HT-29 (cell line): ENCODE measurements around the gene ZFAND3. TPM values are rescaled to one million over a fixed set of nuclear protein-coding genes. Genes with fewer than 3 reads are reported as not detected.
"Not testable (repeated sequence)": the region's sequence is repeated elsewhere in the genome, so short reads cannot be mapped to it uniquely, and the experiment has no call there.

Source experiments
- DNase-seq: peaks from one replicate; pipeline ENCODE4 v3.0.0-alpha.2; 2015; ENCODE audit warnings: low spot score
- total RNA-seq: library from RNA; depleted of rRNA; stranded (reverse); fragments of >200 nt; shearing (Covaris generic); gene quantifications from 2 replicates; pipeline ENCODE4 v1.2.3, GENCODE V29; 2014

Gene ZFAND3
- total RNA-seq, 1 experiment from 2014 or later = 19.6 TPM

DNA sequence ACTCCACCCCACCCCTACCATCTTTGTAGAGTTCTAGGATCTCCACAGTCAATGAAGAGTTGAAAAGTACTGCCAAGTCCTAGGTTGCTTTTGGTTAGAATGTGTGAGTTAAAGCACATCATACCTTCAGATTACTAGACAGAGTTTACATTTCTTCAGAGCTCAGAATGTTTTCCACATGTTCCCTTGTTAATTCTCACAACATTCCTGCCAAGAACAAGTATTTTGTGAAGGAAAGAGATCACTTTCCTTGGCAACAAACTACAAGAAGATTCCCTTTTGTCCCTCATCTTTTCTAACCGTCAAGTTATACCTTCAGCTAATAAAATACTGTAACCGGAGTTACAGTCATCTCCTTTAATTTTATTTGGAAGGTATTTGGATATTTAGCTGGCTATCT is 266.8 kb downstream of the ZFAND3 start:
- no peak for DNase-seq

DNA sequence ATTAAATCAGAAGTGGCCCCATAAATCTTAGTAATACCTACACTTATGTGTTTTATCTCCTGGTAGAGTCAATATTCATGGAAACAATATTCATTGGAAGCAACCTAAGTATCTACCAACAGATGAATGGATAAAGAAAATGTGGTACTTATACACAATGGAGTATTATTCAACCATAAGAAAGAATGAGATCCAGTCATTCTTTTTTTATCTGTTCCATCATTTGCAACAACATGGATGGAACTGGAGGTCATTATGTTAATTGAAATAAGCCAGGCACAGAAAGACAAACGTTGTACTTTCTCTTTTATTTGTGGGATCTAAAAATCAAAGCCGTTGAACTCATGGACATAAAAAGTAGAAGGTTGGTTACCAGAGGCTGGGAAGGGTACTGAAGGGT is 268.5 kb downstream of the ZFAND3 start:
- DNase-seq = no peak

DNA sequence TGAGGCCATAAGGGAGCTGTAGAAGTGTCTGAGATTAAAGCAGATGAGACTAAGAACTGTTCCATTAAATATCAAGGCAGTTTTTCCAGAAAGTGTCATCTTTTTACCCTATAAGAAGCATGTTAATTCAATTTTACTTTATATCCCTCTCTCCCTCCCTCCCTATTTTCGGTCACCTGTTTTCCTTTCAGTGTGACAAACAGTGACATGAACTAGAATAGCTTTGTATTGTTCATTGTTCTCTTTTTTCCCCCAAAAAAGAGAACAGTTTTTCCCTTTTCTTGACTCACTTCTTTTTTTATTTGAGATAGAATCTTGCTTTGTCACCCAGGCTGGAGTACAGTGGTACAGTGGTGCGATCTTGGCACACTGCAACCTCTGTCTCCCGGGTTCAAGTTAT is 269.3 kb downstream of the ZFAND3 start:
- DNase-seq = no peak

DNA sequence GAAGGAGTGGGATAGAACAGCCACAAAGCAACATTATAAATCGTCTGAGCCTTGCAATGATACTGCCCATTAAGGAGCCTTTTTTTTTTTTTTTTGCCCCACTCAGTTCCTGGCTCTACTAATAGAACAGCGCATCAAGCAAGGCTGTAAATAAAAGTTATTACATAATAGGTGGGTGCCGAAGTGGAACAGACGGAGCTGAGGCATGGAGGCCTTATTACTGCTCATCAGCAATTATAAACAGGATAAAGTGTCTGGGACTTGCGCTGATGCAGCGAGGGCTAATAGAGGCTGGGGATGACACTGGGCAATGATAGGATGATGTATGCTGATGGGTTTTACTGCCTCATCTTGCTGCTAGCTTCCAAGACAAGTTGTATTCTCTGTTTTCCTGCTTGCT is 272.1 kb downstream of the ZFAND3 start:
- no peak for DNase-seq

DNA sequence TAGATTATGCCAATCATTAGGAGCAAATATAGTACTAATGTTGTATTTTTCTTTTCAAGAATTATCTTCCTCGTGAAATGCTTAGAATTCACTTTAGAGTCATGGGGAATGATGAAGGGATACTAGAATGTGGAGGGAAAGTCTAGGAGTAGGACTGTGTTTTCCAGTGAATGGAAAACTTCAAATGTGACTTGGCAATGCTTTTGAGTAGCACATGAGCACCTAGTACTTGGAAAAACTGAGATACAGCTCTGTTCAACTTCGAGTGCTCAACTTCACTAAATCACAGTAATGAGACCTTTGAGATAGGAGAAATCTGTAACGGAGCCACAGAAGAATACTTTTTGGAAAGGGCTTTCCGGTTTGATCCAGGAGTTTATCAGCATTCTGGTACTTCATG is 272.9 kb downstream of the ZFAND3 start:
- no peak for DNase-seq

DNA sequence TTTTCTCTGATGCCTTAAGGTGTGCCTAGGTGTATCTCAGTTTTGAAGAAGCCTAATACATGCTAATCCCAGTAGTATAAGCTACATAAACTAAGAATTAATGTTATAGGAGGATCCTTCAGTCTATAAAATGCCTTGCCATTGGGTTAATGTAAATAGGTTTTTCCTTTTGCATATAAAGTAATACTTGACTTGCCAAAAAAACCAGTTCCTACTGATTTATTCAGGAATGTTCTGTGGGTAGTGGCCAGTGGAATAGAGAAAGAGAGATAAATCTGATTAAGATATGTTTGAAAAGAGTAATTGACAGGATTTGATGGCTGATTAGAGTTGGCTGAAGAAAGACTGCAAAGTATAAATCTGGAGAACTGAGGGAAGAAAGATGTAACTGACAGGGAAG is 273.4 kb downstream of the ZFAND3 start:
- DNase-seq = no peak

DNA sequence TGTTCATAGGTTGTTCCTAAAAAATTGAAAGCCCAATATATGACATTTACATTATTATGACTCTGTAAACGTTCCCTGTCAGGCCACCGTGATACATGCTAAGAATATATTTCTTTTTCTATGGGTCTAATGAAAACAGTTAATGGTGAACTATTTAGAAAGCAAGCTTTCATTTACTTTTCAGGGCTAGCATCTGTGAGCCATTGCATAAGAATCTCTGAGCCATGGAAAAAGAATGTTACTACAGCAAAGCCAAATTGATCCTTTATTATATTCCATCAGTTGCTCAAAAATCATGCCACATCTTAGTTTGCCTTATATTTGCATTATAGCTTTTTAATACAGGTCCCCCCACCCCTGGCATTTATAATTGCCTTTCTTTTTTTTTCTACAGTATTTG is 275.5 kb downstream of the ZFAND3 start:
- DNase-seq = no peak

DNA sequence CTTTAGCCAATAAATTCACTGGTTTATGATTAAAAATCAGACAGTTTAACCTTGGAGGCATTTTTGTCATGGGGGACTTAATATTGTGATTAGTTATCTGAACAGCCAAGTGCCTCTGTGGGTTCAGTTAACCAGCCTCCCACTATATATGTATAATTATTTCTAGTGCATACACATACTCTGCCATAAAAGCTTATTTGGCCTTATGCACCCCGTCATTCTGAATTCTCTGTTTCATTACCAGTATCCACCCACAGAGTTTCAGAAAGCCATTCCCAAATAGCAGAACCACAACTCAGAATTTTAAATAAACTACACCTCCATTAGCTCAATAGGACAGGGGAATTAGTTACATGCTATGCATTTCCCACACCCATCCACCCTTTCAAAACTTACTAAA is 279.7 kb downstream of the ZFAND3 start:
- DNase-seq = no peak

DNA sequence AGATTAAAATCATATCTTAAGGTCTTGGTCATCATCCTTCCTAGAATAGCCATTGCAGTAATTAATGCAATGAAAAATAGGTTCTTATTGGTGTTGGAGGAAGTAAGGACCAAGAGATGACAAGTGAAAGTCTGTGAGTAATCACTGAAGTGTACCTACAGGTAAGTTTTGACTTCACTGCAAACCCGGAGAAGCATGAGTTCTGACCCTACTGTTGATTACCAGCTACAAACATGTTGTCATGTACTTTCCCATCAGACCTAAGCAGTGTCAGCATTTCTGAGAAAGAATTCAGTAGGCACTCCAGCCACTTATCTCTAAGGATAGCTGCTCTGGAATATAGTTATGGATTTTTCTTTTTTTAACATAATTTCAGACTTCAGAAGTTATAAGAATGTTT is 280.9 kb downstream of the ZFAND3 start:
- no peak for DNase-seq

DNA sequence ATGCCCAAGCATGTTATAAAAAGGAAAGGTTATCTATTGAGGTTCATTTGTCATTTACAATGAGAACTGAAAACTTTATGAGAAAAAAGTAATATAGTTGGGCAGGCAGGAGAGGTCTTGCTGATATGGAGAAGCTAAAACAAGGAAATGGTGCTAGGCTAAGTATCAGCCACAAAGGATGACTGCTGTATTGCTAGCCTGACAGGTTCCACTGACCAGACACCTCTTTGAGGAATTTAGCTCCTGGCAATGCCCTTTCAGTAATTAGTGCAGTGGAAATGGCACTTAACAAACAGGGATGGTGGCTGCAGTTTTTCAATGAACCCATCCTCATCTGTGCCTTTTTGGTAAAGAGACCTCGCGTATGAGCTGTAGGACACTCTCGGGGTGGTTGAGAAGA is 284.4 kb downstream of the ZFAND3 start:
- DNase-seq = no peak

DNA sequence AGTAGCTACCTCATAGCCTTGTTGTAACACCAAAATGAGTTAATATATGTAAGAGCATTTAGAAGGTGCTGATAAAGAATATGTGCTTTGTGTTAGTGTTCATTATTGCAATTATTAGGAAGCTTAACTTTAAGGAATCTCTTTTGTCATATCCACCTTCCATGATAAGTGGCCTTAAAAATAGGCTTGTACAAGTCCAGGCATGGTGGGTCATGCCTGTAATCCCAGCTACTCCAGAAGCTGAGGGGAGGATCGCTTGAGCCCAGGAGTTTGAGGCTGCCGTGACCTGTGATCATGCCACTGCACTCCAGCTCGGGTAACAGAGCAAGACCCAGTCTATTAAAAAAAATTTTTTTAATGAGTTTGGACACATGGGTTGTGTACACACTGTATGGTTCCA is 285.5 kb downstream of the ZFAND3 start:
- no peak for DNase-seq

DNA sequence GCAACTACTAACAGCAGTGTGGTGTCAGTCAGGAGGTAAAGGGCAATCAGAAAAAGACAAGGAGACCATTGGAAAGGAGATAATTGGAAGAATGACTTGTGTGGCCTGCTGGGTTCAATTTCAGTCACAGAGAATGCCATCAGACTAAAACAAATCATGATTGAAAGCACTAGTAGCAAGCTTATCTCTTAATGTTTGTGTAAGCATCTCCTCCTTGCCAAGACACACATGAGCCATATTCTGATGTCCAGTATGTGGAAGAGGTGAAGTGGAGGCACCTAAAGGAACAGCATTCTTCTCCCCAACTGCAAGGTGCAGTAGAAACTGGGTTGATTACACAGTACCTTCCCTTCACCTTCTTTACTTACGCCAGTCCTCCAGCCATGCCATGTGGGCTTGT is 287.5 kb downstream of the ZFAND3 start:
- DNase-seq = no peak

DNA sequence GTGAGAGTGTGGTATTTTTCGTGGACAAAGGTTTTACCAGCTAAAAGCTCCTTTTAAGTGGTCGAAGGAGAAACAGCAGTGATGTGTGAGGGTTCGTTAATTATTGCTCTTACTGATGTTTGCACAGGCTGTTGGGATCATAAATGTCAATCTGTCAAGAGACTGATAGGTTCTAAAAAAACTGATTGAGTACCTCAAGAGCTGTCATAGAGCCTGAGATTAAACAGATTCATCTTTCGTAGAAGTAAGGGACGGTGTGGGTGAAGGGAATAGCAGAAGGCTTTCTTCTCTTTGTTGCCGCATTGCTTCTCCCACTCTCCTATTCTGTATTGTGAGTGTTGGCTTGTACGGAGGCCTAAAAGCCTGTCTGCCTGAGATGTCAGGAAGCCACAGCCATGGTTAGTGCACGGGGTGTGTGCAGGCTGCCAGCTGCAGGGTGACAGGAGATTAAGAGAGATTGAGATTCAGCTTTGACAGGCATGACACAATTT is 291.0 kb downstream of the ZFAND3 start:
- DNase-seq = no peak

DNA sequence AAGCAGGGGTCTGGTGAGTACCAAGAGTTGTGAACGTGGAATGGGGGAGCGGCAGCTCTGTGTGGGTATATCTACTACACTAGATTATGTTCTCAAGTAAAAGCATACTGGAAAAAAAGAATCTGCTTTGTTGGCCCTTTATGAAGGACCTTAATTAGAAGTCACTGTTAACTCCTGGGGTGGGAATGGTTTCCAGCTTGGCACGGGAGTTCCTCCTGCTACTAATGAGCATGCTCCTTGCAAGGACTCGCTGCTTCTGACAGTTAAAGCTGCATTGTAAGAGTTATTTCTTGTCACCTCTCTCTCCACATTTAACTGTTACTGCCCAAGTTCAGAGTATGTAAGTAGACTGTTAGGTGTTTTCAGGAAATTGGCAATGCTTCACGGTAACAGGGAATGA is 292.7 kb downstream of the ZFAND3 start:
- DNase-seq = no peak

DNA sequence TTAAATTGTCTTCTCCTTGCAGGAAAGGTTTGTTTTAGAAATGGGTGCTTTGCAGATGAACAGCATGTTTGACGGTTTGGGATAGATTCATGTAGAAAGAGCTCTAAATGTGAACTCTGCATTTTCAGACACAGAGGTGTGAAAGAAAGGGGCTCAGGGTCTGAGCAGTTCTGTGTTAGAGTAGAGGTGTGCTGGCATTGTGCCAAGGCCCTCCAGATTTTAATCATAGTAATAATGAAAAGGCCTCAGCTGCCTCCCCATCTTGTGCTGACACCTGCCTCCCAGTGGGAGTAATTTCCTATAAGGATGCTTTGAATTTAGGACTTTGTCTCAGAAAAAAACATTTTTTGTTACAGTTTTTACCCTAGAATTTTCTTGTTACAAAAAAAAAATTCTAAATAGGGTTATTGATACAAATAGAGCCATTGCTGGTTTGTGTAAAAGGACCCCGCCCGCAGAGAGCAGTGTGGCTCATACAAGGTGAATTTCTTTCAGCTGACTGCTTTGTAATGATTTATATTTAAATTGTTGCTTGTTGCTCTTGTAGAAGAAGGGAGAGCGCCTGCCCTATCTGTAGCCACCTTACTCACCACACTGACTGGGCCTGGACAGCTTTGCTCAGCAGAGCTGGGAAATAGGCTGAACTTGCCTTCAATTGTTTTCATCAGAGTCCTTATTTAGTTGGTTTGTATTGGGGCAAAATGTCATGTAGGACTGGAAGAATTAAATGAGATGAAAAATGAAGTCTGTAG is 294.5 kb downstream of the ZFAND3 start:
- DNase-seq = no peak

DNA sequence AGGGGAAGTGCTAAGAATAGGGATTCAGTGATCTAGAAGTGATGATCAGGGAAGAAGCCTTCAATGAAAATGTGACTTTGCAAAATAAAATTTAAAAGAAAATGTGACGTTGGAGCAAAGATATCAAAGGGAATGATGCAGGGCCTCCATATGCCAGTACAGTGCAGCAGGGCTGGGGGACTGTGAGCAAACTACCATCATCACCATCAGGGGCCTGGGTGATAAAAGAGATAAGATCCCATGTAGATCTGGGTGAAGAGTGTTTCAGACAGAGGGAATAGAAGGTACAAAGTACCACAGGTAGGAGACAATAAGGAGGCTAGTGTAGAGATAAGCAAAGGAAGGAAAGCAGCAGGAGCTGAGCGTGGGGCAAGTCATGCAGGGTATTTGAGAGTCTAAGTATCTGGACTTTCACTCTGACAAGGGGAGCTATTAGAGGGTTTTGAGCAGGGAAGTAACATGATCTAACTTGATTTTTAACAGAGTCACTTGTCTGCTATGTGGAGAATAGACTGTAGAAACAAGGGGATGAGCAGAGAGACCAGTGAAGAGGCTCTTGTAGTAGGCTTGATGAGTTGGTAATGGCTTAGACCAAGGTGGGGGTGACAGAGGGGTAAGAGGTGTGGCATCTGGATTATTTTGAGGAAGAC is 295.6 kb downstream of the ZFAND3 start:
- DNase-seq = no peak

DNA sequence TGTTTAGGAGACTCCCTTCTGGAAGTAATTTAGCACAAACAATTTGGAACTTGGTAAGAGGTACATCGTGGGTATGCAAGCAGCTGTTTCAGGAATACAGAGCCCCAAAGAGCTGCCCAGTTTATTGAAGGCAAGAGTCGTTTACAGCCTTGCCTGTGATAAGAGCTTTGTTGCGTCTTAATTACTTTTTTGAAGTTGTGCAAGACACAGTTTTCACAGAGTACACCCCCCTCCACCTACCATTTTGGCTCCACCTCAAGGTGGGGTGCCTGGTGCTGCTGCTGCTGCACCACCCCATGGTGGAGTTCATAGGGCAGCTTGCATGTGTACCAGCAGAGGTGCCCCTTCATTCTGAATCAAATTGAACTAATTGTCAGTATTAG is 296.1 kb downstream of the ZFAND3 start:
- no peak for DNase-seq

DNA sequence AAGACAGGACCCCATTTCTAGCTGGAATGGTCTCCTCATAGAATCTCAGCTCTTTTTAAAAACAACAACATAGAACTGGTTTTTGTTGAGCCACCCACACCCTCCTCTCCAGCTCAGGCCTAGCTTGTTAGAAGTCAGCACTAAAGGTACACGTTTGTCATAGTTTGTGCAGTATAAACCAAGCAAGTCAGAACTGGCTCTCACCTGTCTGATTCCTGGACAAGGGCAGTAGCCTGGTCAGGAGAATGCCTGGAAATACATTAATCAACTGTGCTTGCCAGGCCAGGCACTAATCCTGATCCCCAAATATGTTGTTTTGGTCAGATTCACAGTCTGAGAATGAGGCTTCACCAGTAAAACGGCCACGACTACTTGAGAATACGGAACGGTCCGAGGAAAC is 296.7 kb downstream of the ZFAND3 start:
- no peak for DNase-seq

DNA sequence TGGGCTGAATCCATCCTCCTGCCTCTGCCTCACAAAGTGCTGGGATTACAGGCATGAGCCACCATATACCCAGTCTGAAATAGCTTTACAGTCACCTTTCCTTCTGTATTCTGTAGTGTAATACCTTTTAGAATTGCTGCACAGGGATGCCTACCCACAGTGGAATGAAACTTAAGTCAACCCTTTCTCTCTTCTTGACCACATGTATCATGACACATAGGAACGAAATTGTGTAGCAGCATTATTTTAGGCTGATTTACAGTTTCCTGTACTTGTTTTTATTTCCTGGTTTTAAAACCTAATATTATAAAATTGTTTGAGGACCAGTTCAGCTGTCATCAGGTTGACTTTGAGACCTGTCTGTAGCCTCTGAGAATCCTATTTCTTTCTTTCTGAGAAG is 297.8 kb downstream of the ZFAND3 start:
- no peak for DNase-seq

DNA sequence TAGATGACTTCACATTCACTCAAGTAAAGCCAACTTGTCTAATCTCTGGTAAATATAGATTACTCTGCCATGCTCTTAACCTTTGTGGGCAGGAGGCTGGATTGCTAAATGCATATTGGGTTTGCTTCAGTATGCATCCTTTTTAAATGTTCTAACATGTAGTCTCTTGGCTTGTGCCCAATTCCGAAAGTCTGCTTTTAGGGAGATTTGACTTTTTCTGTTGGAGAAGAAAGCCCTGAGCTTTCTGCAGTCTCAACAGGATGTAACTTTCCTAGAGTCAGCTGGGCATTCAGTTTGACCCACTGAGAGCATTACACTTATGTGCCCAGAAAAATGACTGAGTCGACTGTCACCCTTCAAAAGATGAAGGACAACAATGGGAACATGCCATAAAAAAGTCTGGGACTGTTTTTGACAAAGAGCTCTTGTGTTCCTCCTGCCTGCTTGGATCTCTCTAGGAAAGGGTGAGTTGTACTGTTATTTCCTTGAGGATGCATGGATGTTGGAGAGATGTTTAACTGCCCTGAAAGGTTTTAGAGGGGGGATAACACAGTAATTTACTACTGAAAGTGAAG is 299.4 kb downstream of the ZFAND3 start:
- DNase-seq = no peak

DNA sequence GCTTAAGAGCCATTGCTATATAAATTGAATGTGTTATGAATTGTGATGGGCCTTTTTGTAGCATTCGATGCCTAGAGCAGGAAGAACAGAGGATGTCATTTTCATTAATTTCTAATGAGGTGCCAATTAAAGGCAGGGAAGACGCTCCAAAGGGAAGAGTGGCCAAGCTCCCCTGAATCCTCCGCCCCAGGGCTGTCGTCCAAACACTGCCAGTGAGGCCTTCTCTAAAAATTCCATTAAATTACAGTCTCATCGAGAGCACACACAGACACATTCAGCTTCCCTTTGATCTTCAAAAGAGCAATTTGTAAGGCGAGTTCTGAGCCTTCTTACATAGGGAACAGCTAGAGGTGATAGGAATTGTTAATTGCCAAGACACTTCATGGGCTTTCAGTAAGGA is 300.0 kb downstream of the ZFAND3 start:
- no peak for DNase-seq

DNA sequence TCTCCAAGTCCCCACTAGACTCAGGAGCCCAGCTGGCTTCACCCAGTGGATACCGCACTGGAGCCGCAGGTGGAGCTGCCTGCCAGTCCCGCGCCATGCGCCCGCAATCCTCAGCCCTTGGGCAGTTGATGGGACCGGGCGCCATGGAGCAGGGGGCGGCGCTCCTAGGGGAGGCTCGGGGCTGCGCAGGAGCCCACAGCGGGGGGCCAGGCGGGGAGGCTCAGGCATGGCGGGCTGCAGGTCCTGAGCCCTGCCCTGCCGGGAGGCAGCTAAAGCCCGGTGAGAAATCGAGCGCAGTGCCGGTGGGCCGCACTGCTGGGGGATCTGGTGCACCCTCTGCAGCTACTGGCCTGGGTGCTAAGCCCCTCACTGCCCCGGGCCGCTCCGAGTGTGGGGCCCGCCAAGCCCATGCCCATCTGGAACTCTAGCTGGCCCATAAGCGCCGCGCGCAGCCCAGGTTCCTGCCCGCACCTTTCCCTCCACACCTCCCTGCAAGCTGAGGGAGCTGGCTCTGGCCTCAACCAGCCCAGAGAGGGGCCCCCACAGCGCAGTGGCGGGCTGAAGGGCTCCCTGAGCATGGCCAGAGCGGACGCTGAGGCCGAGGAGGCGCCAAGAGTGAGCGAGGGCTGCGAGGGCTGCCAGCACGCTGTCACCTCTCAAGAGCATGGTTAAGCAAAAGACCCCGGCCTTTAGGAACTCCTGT is 304.8 kb downstream of the ZFAND3 start:
- DNase-seq = not testable (repeated sequence)
